Urothelium cell line (cell line): ENCODE results near the gene OSM.
A peak's percentile ranks its signal among the peaks of the same experiment; 100 is the strongest.

Source experiments
- DNase-seq: peaks from one replicate; pipeline ENCODE4 v3.0.0; 2011; ENCODE audit warnings: low spot score, mixed read lengths
- FAIRE-seq: peaks from 2 replicates; lab custom pipeline; 2011; peaks lifted over from hg19 to GRCh38; lab: Jason Lieb, UNC

The OSM gene

DNA sequence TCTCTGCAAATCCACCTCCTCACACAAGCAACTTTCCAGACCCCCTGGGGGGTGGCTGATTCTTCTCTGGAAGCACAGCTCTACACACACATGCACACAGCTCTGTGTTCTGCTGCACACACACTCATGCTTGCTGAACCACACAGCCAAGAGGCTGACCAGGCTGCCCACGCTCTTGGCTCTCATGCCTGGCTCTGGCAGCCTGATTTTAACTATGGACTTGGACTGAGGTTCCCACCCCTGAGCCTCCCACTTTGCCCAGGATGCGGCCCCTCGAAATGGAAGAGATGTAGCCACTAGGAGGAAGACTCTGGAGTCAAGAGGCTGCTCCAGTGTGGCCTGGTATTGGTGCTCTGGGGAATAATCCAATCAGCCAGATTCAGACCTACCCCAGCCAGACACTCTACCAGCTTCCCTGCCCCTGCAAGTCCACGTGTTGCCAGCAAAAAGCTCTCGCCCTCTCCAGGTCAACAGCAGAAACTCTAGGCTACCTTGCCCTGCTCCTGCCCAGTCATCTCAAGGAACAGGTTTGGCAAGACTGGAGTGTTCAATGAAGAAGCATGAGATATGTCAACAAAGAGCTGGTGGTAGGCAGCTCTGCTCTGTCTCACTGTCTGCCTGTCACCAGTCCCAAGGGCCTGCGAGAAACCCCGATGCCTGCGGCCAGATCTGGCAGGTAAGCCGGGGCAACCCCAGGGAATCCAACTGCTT lies 31.5 kb upstream of the OSM start:
- FAIRE-seq = no peak
- DNase-seq = no peak

DNA sequence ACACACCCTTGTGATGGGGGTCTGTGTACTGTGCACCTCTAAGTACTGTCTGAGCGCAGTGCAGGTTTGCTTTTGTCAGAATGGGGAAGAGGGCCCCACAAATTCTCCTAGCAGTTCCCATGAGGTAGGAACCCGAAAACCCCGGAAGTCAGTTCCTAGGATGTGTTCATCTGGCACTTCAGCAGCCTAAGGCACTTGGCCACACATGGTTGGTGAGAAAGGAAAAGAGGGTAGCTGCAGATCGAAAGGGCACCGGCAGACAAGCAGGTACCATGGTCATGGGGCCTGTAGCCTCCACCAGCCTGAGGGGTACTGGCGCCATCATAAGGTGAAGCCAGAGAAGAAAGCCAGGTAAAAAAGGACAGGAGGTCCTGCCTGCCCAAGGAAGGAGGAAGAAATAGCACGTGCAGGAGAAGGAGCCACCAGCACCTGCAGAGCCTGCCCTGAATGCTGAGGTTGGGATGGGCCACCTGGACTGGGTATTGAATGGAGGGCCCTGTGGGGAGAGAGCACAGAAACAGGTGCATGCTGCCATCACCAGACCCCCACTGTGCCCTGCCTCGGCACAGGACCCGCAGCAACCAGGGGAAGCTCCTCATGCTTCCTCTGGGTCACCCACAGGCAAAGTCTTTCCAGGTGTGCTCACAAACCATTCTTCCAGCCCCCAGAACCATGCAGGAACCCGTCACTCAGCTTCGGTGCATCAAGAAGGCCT lies 30.8 kb upstream of the OSM start:
- FAIRE-seq (no peak), DNase-seq (no peak)

GRCh38 chr22:30296833-30297232 lies 30.2 kb upstream of the OSM start:
- no peak for FAIRE-seq
- no peak for DNase-seq

DNA sequence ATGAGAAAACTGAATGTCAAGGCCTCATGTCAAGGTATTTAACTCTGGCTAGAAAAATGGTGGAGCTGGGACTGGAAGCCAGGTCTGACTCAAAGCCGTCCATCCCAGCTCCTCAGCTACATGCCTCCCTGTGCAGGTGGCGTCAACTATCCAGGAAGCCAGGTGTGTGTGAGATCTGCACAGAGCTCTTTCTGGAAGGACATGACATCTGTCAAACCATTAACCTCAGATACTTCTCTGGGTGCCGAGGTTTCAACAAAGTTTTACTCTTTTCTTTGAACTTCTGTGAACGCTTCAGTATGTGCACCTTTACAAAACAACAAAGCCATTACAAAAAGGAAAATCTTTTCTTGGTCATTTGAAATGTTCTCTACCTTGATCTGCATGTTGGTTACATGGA lies 29.7 kb upstream of the OSM start:
- no peak for DNase-seq
- FAIRE-seq = no peak

DNA sequence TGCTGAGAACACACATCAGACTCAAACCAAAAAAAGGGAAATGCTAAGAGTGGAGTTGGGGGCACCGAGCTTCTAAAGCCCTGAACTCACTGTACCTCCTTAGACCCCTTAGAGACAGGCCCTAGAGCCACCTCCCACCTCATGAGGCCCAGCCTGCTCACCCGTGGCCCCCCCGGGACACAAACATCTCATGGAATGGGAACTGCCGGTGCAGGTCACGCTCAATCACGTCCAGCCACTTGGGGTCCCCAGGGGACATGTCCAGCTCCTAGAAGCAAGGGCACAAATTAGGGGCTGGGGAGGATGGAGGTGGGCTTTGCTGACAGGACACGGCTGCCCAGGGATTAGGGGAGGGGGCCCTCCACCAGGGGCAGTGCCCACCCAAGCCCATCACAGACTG lies 28.9 kb upstream of the OSM start:
- FAIRE-seq (no peak), DNase-seq (no peak)

- FAIRE-seq (no peak), DNase-seq (no peak)
Observed at GRCh38 chr22:30294830-30295229, 28.2 kb upstream of the OSM start.

GRCh38 chr22:30294066-30294465 lies 27.4 kb upstream of the OSM start:
- no peak for FAIRE-seq
- DNase-seq = no peak

DNA sequence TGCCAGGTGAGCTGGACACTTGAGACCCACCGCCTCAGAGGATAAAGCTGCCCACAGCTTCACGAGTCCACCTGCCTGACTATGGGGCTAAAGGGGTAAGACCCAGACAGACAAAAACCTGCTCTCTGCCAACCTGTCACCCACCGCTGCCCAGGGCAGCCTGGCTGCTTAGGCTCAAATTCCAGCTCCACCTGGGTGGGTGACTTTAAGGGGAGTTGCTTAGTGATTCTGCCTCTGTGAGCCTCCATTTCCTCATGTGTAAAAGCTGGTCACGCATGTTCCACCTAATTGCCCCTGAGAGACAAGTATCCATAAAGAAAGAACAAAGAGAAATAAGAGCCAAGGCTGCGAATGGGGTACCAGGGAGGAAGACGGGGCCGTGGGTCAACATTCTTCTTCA lies 26.4 kb upstream of the OSM start:
- no peak for FAIRE-seq
- no peak for DNase-seq

GRCh38 chr22:30292069-30292970 lies 25.7 kb upstream of the OSM start:
- DNase-seq (no peak), FAIRE-seq (no peak)

- DNase-seq (peak; percentile 78), FAIRE-seq (peak; percentile 65)
Observed at GRCh38 chr22:30291058-30291892, 24.6 kb upstream of the OSM start.

- DNase-seq (peak; percentile 72), FAIRE-seq (peak; percentile 93)
Observed at GRCh38 chr22:30290342-30291057, 23.8 kb upstream of the OSM start.

DNA sequence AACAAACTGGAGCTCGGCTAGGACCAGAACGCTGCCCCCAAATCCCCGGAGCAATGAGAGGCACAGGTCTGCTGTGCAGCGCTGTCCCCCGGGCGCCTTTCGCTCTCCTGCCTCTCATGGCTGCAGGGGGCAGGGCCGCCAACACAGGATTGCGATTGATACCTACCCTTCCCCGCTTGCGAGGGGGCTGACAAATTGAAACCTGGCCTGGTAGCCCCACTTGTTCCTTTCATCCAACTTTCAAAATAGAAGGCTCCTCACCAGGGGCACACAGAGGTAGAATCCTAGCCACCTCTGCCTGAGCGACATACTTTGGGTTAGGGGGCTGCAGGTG lies 23.3 kb upstream of the OSM start:
- no peak for DNase-seq
- no peak for FAIRE-seq

- FAIRE-seq = peak; percentile 74
- DNase-seq = peak; percentile 100
Observed at GRCh38 chr22:30289141-30289979, 22.7 kb upstream of the OSM start, which contains the start of gene CASTOR1. CASTOR1 (minus strand) TSS chr22:30289505; CDS start chr22:30289497, 8 bp downstream.

- DNase-seq (no peak), FAIRE-seq (no peak)
Observed at GRCh38 chr22:30288419-30289140, 21.9 kb upstream of the OSM start.

DNA sequence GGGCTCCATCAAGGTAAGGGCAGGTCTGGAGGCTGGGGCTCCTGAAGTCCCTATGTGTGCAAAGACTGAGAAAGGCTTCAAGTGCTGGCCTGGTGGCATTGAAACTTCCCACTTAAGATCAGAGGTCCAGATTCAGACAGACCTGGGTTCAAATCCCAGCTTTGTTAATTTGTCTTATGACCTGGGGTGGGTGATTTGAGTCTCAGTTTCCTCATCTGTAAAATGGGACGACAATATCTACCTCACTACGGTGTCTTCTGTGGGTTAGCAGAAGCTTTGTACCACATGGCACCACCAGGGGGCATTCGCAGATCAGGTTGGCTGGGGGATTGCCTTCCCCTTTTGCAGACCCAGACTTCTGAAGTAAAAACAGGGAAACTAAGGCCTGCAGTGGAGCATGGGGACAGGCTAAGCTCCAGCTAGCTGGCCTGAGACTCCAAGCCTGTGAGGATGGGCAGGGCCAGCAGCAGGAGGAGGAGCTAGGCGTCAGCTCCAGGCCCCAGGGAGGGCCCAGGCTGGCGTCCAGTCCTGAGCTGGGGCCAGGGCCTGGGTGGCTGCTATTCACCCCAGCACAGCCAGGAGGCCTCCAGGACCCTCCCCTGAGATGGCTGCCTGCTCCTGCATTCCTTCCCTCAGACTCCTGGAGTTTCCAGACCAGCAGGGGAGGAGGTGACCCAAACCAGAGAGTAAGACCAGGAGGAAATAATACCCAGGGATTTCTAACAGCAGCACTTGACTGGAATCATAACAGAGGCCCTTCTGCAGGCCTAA lies 21.2 kb upstream of the OSM start:
- peak; percentile 86 for DNase-seq
- FAIRE-seq = peak; percentile 55

DNA sequence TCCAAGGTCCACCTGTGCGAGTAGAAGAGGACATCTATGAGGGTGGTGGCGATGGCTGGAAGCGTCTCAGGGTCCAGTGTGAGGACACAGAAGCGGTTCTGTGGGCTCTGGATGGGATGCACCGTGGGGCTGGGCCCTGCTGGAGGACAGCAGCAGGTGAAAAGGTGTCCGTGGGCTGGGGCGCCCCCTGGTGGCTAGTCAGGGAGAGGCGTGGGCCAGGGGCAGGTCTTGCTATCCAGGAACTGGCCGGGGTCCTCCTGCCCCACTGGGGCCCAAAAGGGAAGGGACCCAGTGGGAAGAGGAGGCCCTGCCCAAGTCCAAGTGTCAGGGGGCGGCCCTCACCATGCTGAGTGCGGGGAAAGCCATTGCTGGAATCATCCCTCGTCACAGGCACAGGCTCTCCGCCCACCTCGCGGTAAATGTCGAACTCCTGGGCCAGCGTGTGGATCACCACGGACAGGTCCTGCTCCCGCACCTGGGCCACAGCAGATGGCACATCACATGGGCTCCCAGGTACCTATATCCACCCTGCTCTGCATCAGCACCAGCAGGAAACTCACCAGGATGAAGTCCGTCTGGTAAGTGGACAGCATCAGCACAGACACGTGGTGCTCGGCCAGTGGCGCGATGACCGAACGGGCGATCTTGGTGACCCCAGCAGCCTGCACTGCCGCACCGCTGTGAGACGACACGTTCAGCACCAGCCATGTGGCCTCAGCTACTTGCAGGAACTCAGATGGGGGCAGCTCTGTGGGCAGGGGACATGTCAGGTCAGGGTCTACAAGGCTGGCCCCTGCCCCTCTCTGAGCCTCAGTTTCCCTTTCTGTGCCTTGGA lies 20.4 kb upstream of the OSM start:
- peak; percentile 82 for DNase-seq
- peak; percentile 74 for FAIRE-seq

DNA sequence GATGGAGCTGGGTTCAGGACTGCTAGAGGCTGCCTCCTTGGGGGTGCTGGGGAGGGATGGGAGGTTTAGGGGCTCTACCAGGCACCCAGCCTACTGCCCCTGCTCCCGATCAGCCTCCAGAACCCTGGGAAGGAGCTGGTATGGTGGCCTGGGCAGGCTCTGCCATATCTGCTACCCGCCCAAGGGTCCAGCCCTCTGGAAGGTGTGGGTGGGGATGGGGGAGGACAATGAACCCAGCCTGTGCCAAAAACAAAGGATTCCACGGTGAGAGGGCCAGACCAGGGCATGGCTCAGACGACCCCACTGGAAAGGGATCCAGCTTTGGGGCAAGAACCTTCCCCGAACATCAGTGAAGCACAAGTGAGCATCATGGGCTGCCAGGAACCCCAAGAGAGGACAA lies 19.7 kb upstream of the OSM start:
- no peak for FAIRE-seq

More for the DNA sequence above, 19.7 kb upstream of the OSM start:
- DNase-seq = no peak
